HUES64 (cell line): ENCODE results near the gene ATP9A.
A peak's percentile ranks its signal among the peaks of the same experiment; 100 is the strongest.

Experiments used
- H3K27ac ChIP-seq: 2 replicates; pipeline ENCODE4 v1.7.0; 2013; ENCODE audit warnings: low read depth, low read length, inconsistent platforms
- H3K27me3 ChIP-seq: 2 replicates; pipeline ENCODE4 v1.6.1; 2013; ENCODE audit warnings: mild to moderate bottlenecking, low read length; ENCODE audit not compliant: insufficient read depth
- H3K36me3 ChIP-seq: 2 replicates; pipeline ENCODE4 v1.6.1; 2013; ENCODE audit warnings: mild to moderate bottlenecking, low read length; ENCODE audit not compliant: insufficient read depth
- H3K4me1 ChIP-seq: 2 replicates; pipeline ENCODE4 v1.6.1; 2013; ENCODE audit warnings: mild to moderate bottlenecking, low read length, moderate library complexity; ENCODE audit not compliant: insufficient read depth
- H3K4me3 ChIP-seq: 2 replicates; pipeline ENCODE4 v1.5.1; 2013; ENCODE audit warnings: mild to moderate bottlenecking, low read length, moderate library complexity
- H3K9ac ChIP-seq: 2 replicates; pipeline ENCODE4 v1.6.1; 2013; ENCODE audit warnings: mild to moderate bottlenecking, low read depth, low read length
- H3K9me3 ChIP-seq: 2 replicates; pipeline ENCODE4 v1.6.1; 2013; ENCODE audit warnings: low read depth, low read length; ENCODE audit not compliant: insufficient read depth
- WGBS: fragments of 150-250, 120-280 bp; methylation state at CpG from one replicate; pipeline ENCODE4 v1.1.7; 2013; ENCODE audit warnings: missing lambda C conversion rate; 5-methylcytosine and 5-hydroxymethylcytosine counted together

Gene ATP9A

GRCh38 chr20:51803148-51803854 lies 35.1 kb upstream of the ATP9A start:
- peak overlapping the region; percentile 76 for H3K4me3 ChIP-seq
- no peaks in the 10 kb centered on the region for H3K27me3 ChIP-seq
- H3K9me3 ChIP-seq, result no peaks in the 10 kb centered on the region
- H3K9ac ChIP-seq, result peak overlapping the region; percentile 55; the same call in 1 of the 2 replicates
- H3K36me3 ChIP-seq, result no peaks in the 10 kb centered on the region
- peaks cover 16% of the 10 kb centered on the region for H3K4me1 ChIP-seq
- WGBS, result 84% methylated on average over 2 of the region's 4 CpGs
- H3K27ac ChIP-seq, result no peak overlapping the region

GRCh38 chr20:51802170-51802751 lies 34.1 kb upstream of the ATP9A start, which contains the start of gene SALL4:
Gene SALL4, minus strand, starts transcription at chr20:51802521. Its CDS starts 113 bp downstream, at chr20:51802408.
- Histone ChIP-seq H3K4me3 (peak within 1 kb of the TSS; percentile 76), H3K9me3 (no peaks in the 10 kb centered on the region), H3K4me1 (peaks cover 26% of the 10 kb centered on the region), H3K36me3 (peaks cover under 1% of the 10 kb centered on the region; the same call in 1 of the 2 replicates), H3K27ac (peak within 1 kb of the TSS; percentile 99), H3K27me3 (no peaks in the 10 kb centered on the region), H3K9ac (peak within 1 kb of the TSS; percentile 99)
- WGBS, result under 1% methylated on average over 44 of the region's 44 CpGs

- Histone ChIP-seq H3K9ac (peak overlapping the region; percentile 99), H3K4me1 (peaks cover 31% of the 10 kb centered on the region), H3K4me3 (peak overlapping the region; percentile 76), H3K36me3 (peaks cover 5% of the 10 kb centered on the region), H3K27me3 (no peaks in the 10 kb centered on the region), H3K27ac (peak overlapping the region; percentile 99), H3K9me3 (no peaks in the 10 kb centered on the region)
- WGBS, result under 1% methylated on average over 8 of the region's 8 CpGs
Observed at GRCh38 chr20:51801823-51802123, 33.6 kb upstream of the ATP9A start.

GRCh38 chr20:51801122-51801822 lies 33.1 kb upstream of the ATP9A start:
- Histone ChIP-seq H3K9me3 (no peaks in the 10 kb centered on the region), H3K27ac (peak overlapping the region; percentile 99), H3K4me3 (peak overlapping the region; percentile 76), H3K4me1 (peaks cover 36% of the 10 kb centered on the region), H3K9ac (peak overlapping the region; percentile 99), H3K27me3 (no peaks in the 10 kb centered on the region), H3K36me3 (peaks cover 10% of the 10 kb centered on the region)
- WGBS, result under 1% methylated on average over 54 of the region's 59 CpGs

- WGBS, result under 1% methylated on average over 18 of the region's 18 CpGs
- H3K4me3 ChIP-seq, result peak overlapping the region; percentile 76
- H3K9ac ChIP-seq, result peak overlapping the region; percentile 99
- H3K4me1 ChIP-seq, result peaks cover 39% of the 10 kb centered on the region
- H3K27ac ChIP-seq, result peak overlapping the region; percentile 99
- no peaks in the 10 kb centered on the region for H3K9me3 ChIP-seq
- H3K27me3 ChIP-seq, result no peaks in the 10 kb centered on the region
- peaks cover 12% of the 10 kb centered on the region for H3K36me3 ChIP-seq
Observed at GRCh38 chr20:51800872-51801121, 32.6 kb upstream of the ATP9A start.

- Histone ChIP-seq H3K9me3 (no peaks in the 10 kb centered on the region), H3K9ac (peak overlapping the region; percentile 99)
- under 1% methylated on average over 44 of the region's 44 CpGs for WGBS
Observed at GRCh38 chr20:51800060-51800871, 32.1 kb upstream of the ATP9A start.

GRCh38 chr20:51799401-51799860 lies 31.2 kb upstream of the ATP9A start:
- Histone ChIP-seq H3K9ac (peak overlapping the region; percentile 99), H3K27me3 (no peaks in the 10 kb centered on the region), H3K4me1 (peaks cover 50% of the 10 kb centered on the region), H3K9me3 (no peaks in the 10 kb centered on the region), H3K4me3 (peak overlapping the region; percentile 76), H3K36me3 (peaks cover 23% of the 10 kb centered on the region), H3K27ac (peak overlapping the region; percentile 99)
- WGBS, result 2% methylated on average over 10 of the region's 10 CpGs

More at GRCh38 chr20:51800060-51800871, 32.1 kb upstream of the ATP9A start:
- Histone ChIP-seq H3K27ac (peak overlapping the region; percentile 99), H3K36me3 (peaks cover 17% of the 10 kb centered on the region), H3K4me1 (peaks cover 44% of the 10 kb centered on the region), H3K4me3 (peak overlapping the region; percentile 76), H3K27me3 (no peaks in the 10 kb centered on the region)

GRCh38 chr20:51797357-51798025 lies 29.3 kb upstream of the ATP9A start:
- peak overlapping the region; percentile 99 for H3K27ac ChIP-seq
- peaks cover 40% of the 10 kb centered on the region for H3K36me3 ChIP-seq
- H3K9ac ChIP-seq, result peak overlapping the region; percentile 99
- peaks cover 44% of the 10 kb centered on the region for H3K4me1 ChIP-seq
- 6% methylated on average over 2 of the region's 3 CpGs for WGBS
- peak overlapping the region; percentile 76 for H3K4me3 ChIP-seq
- no peaks in the 10 kb centered on the region for H3K9me3 ChIP-seq
- no peaks in the 10 kb centered on the region for H3K27me3 ChIP-seq

- H3K27ac ChIP-seq, result peak overlapping the region; percentile 99
- H3K36me3 ChIP-seq, result peaks cover 51% of the 10 kb centered on the region
- H3K27me3 ChIP-seq, result no peaks in the 10 kb centered on the region
- 0 out of 2 replicates have a peak overlapping the region, but pooled peaks have one; percentile 76 for H3K4me3 ChIP-seq
- no peaks in the 10 kb centered on the region for H3K9me3 ChIP-seq
- H3K9ac ChIP-seq, result peak overlapping the region; percentile 7; the same call in 1 of the 2 replicates
- H3K4me1 ChIP-seq, result peaks cover 44% of the 10 kb centered on the region
- 86% methylated on average over 3 of the region's 3 CpGs for WGBS
Observed at GRCh38 chr20:51796340-51796739, 28.1 kb upstream of the ATP9A start.

GRCh38 chr20:51792960-51793359 lies 24.8 kb upstream of the ATP9A start:
- Histone ChIP-seq H3K4me3 (no peak overlapping the region), H3K9ac (no peak overlapping the region), H3K27ac (no peak overlapping the region), H3K9me3 (no peaks in the 10 kb centered on the region), H3K27me3 (no peaks in the 10 kb centered on the region), H3K4me1 (peaks cover 32% of the 10 kb centered on the region), H3K36me3 (peaks cover 85% of the 10 kb centered on the region)
- 92% methylated on average over 7 of the region's 7 CpGs for WGBS
